GM10248 (cell line): ENCODE measurements around the gene CBR1.

Experiments used
- CTCF ChIA-PET: fragments of 300-600 bp; sonication (Branson Sonifier 250); formaldehyde crosslinking; extraction: SDS; loops from one replicate; lab custom pipeline; 2021; ENCODE audit warnings: antibody characterized with exemption; lab: Yijun Ruan, JAX
- POLR2A ChIA-PET: fragments of 350-650 bp; sonication (Branson Sonifier 250); formaldehyde crosslinking; extraction: SDS; loops from one replicate; lab custom pipeline; 2020; ENCODE audit warnings: antibody characterized with exemption; lab: Yijun Ruan, JAX
- DNase-seq: peaks from one replicate; pipeline ENCODE4 v3.0.0; 2012; ENCODE audit errors: extremely low spot score
- TF ChIP-seq, protein P1 (sequence below): IDR thresholded peaks from 2 replicates; pipeline ENCODE4 v1.5.1; 2012; ENCODE audit warnings: mild to moderate bottlenecking, low read depth; ENCODE audit errors: extremely low read depth, missing control alignments, control extremely low read depth

The CBR1 gene

DNA sequence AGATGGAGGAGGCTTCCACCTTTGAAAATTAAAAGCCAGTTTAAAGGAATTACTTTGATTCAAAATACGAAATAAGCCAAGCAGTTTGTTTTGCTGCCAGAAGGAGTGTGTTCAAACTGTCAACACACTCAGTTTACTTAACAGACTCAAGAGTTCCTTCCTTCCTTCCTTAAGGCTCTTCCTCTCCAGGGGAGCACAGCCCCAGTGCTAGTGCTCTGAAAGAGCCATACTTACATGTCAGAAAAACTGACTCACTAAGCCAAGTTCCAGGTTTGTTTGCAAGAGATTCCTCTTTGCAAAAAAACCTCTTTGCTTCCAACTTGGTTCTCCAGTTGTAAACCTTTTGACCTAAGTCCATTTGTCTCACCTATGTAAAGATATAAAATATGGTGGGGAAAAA lies 23.8 kb upstream of the CBR1 start:
- POLR2A ChIA-PET: no interaction called here
- CTCF ChIA-PET: no interaction called here
- no peak for DNase-seq
- TF ChIP-seq, protein P1, sequence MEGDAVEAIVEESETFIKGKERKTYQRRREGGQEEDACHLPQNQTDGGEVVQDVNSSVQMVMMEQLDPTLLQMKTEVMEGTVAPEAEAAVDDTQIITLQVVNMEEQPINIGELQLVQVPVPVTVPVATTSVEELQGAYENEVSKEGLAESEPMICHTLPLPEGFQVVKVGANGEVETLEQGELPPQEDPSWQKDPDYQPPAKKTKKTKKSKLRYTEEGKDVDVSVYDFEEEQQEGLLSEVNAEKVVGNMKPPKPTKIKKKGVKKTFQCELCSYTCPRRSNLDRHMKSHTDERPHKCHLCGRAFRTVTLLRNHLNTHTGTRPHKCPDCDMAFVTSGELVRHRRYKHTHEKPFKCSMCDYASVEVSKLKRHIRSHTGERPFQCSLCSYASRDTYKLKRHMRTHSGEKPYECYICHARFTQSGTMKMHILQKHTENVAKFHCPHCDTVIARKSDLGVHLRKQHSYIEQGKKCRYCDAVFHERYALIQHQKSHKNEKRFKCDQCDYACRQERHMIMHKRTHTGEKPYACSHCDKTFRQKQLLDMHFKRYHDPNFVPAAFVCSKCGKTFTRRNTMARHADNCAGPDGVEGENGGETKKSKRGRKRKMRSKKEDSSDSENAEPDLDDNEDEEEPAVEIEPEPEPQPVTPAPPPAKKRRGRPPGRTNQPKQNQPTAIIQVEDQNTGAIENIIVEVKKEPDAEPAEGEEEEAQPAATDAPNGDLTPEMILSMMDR: no peak

DNA sequence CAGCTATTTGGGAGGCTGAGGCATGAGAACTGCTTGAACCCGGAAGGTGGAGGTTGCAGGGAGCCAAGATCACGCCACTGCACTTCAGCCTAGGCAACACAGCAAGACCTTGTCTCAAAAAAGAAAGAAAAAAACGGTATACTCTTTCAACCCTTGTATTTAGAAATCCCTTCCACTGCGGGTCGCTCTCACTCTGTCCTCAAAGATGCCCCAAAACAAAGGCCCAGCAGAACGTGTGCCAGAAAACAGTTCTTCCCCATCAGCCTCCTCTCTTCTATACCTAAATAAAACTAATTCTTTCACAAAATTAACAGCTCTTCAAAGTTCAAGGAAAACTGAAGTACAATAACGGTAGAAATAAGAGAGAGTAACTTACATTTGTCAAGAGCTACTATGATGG lies 22.7 kb upstream of the CBR1 start:
- CTCF ChIA-PET: no interaction called here
- POLR2A ChIA-PET: no interaction called here
- TF ChIP-seq, protein P1: no peak
- no peak for DNase-seq

DNA sequence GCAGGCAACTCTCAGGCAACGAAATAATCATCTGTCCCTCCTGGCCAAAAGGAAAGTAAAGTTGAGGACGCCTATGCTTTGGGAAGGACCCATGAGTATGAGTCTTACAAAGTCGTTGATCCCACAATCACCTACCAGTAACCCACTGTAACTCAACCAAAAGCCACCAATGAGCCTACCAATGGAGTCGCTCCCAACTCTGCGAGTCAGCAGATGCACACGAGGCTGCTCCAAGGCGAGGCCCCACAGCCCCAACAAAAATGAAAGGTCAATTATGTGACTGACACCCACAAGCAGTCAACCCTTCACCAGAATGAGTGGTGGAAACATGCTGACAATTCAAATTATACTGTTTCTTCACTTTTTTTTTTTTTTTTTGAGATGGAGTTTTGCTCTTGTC lies 21.5 kb upstream of the CBR1 start:
- ChIA-PET POLR2A (no interaction called here), CTCF (no interaction called here)
- no peak for DNase-seq
- TF ChIP-seq, protein P1: no peak

DNA sequence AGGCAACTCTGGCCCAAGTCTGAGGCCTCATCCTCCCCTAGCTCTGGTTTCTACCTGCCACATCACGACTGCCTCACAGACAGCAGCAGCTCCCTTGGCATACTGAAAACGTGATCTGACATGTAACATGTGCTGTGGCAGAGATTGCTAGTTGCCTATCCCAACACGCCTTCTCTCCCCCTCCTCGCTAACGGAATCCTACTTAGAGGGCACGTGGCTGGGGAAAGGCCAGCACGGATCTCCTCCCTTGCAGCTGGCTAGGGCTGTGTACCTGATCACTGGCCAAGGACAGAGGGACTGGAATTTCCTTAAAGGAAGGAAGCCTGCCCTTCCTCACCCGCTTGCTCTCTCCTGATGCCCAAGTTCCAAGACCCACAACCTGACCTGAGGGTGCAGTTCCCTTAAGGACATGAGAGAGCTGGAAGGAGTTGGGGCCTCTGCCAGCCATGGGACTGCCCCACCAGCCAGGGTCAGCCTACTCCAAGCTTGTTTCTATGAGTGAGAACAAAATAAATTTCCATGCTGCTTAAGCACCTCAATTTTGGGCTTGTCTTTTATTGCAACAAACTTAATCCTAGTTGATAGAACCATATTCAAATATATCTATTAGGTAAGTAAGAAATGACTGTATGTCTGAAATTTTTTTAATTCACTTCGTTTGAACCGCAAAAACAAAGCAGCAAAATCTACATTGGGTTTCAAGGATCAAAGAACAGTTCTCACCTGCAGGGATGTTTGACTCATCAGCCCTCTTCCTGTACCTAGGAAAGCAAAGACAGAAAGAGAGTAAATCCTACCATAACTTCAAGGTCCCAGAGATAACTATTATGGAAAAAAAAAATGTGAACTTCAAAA lies 16.7 kb upstream of the CBR1 start:
- TF ChIP-seq, protein P1: no peak
- no peak for DNase-seq
- POLR2A ChIA-PET: no interaction called here
- CTCF ChIA-PET: interaction anchor here (1.6 to 1.9 kb wide), 2 partner anchors 11 to 16 kb away, joined by 4 to 6 read pairs; no protein-coding TSS in a partner anchor

DNA sequence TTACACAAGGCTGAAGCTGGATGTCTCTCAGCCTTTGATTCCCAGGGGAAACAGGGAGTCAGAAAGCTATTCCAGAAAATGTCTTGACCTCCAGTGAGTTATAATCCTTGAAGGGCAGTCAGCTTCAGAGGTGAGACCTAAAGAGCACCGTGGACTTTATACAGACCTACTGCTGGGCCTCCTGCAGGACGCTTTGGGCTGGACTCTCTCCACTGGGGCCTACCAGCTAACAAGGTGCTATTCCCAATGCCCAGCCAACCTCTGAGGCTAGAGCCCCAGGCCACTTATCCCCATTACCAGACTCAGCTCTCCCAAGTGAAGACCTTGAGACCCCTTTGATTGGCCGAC lies 16.1 kb upstream of the CBR1 start:
- CTCF ChIA-PET: interaction anchor here (1.6 to 1.9 kb wide), 2 partner anchors 11 to 17 kb away, joined by 4 to 6 read pairs; no protein-coding TSS in a partner anchor
- DNase-seq: no peak
- TF ChIP-seq, protein P1: no peak
- POLR2A ChIA-PET: no interaction called here

DNA sequence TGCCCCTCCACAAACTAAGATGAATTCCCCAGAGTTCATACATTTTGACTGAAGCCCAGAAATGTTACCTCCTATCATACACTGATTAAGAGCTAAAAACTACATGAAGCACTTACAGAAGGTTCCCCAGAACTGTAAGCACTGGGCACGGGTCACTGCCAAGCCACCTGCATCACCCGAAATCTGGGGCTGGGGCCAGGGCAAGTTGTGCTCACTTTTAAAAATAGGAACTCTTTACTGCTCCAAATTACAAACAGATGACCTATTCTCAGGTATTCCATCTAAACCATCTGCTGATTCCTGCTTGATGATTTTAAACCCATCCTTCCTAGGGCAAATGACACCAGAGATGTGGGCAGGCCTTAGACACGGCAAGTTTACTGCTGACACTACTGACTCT lies 14.3 kb upstream of the CBR1 start:
- ChIA-PET CTCF (no interaction called here), POLR2A (no interaction called here)
- no peak for DNase-seq
- TF ChIP-seq, protein P1: no peak
